Esophagus squamous epithelium (tissue), 5 donors: ENCODE results near the gene SEMA4C. TPM values are rescaled to one million over a fixed set of nuclear protein-coding genes. Genes with fewer than 3 reads are reported as not detected.

Experiments used
- DNase-seq: peaks from one replicate; lab custom pipeline; 2025; lab: John Stamatoyannopoulos, UW
- H3K27ac ChIP-seq, 4 donors: fragments of 200-600 bp; sonication (generic); one replicate each; pipeline ENCODE4 v1.5.1; 2016 to 2019; ENCODE audit warnings: mild to moderate bottlenecking in 1 of 4
- H3K27me3 ChIP-seq, 4 donors: fragments of 200-600 bp; sonication (generic); 1 replicate in 3 of 4; 2 replicates in 1 of 4; pipeline versions ENCODE4 v1.5.1 to v1.6.0; 2017 to 2021; ENCODE audit warnings: antibody characterized with exemption in 1 of 4
- H3K36me3 ChIP-seq, 3 donors: fragments of 200-600 bp; sonication (generic); one replicate each; pipeline ENCODE4 v1.5.1; 2016 to 2019
- H3K4me1 ChIP-seq, 3 donors: fragments of 200-600 bp; sonication (generic); one replicate each; pipeline ENCODE4 v1.5.1; 2017 to 2019
- H3K4me3 ChIP-seq, 4 donors: fragments of 200-600 bp; sonication (generic); 1 replicate in 3 of 4; 2 replicates in 1 of 4; pipeline ENCODE4 v1.5.1; 2016 to 2019; ENCODE audit warnings: mild to moderate bottlenecking in 2 of 4, moderate library complexity in 1 of 4
- H3K9me3 ChIP-seq, 3 donors: fragments of 200-600 bp; sonication (generic); one replicate each; pipeline ENCODE4 v1.5.1; 2016 to 2019
- POLR2A ChIP-seq, 4 donors: fragments of 450-650 bp; IDR thresholded peaks; one replicate each; pipeline ENCODE4 v1.6.1; 2017; ENCODE audit warnings: antibody characterized with exemption in 4 of 4, mild to moderate bottlenecking in 4 of 4, moderate library complexity in 3 of 4
- WGBS, 2 donors: methylation state at CpG; one replicate each; pipeline ENCODE4 v1.1.5; 2018; 5-methylcytosine and 5-hydroxymethylcytosine counted together
- intact Hi-C: fragments of 100-400 bp; cut with DNase I; formaldehyde crosslinking; loops from one replicate; pipeline ENCODE4 v1.15.0; 2022
- total RNA-seq, 4 donors: library from RNA; depleted of rRNA; stranded (reverse); fragments of >200 nt; gene quantifications; one replicate each; pipeline ENCODE4 v1.1.0, GENCODE V29; 2016
- TF ChIP-seq, protein P1 (sequence below), 6 experiments: fragments of 450-650 bp in 4 of 6; fragments of 200-600 bp in 2 of 6; sonication (generic) in 2 of 6; IDR thresholded peaks; one replicate each; pipeline ENCODE4 v1.5.1; 2016 to 2019; ENCODE audit warnings: antibody characterized with exemption in 6 of 6, mild to moderate bottlenecking in 4 of 6, moderate library complexity in 4 of 6
- donor health status: DM: yes; HTN: yes; CAD: no.

Gene SEMA4C
- total RNA-seq, 4 donors from 2014 or later = 7.4 to 23.8 (median 12.8) TPM

- DNase-seq = no peak
- H3K36me3 ChIP-seq = peaks cover 28 to 93% (median 29%) of the 10 kb centered on the region in 3 donors
- WGBS, 2 donors = 92 to 96% methylated on average over 9 to 15 of the region's 22 CpGs
- H3K4me1 ChIP-seq = peaks cover 0 to 17% (median 0%) of the 10 kb centered on the region in 3 donors
- H3K4me3 ChIP-seq = no peak overlapping the region
- H3K9me3 ChIP-seq = no peaks in the 10 kb centered on the region
- TF ChIP-seq, protein P1, sequence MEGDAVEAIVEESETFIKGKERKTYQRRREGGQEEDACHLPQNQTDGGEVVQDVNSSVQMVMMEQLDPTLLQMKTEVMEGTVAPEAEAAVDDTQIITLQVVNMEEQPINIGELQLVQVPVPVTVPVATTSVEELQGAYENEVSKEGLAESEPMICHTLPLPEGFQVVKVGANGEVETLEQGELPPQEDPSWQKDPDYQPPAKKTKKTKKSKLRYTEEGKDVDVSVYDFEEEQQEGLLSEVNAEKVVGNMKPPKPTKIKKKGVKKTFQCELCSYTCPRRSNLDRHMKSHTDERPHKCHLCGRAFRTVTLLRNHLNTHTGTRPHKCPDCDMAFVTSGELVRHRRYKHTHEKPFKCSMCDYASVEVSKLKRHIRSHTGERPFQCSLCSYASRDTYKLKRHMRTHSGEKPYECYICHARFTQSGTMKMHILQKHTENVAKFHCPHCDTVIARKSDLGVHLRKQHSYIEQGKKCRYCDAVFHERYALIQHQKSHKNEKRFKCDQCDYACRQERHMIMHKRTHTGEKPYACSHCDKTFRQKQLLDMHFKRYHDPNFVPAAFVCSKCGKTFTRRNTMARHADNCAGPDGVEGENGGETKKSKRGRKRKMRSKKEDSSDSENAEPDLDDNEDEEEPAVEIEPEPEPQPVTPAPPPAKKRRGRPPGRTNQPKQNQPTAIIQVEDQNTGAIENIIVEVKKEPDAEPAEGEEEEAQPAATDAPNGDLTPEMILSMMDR (IDR thresholded peaks at IDR 0.05) = no peak
- no peak for TF ChIP-seq POLR2A (IDR thresholded peaks at IDR 0.05)
- H3K27ac ChIP-seq = no peak overlapping the region
- H3K27me3 ChIP-seq = no peaks in the 10 kb centered on the region
- intact Hi-C loops = no loop called here
Measured at GRCh38 chr2:96826546-96827278, 43.2 kb downstream of the SEMA4C start.

GRCh38 chr2:96825057-96825456 lies 44.8 kb downstream of the SEMA4C start:
- Histone ChIP-seq H3K9me3 (no peaks in the 10 kb centered on the region), H3K27me3 (no peaks in the 10 kb centered on the region), H3K36me3 (peaks cover 26 to 77% (median 32%) of the 10 kb centered on the region in 3 donors), H3K4me3 (no peak overlapping the region), H3K27ac (no peak overlapping the region), H3K4me1 (peaks cover 0 to 32% (median 3%) of the 10 kb centered on the region in 3 donors)
- WGBS, 2 donors = 83 to 90% methylated on average over 2 to 11 of the region's 14 CpGs
- no peak for TF ChIP-seq POLR2A (IDR thresholded peaks at IDR 0.05)
- TF ChIP-seq, protein P1 (IDR thresholded peaks at IDR 0.05) = no peak
- no peak for DNase-seq
- intact Hi-C loops = no loop called here

DNA sequence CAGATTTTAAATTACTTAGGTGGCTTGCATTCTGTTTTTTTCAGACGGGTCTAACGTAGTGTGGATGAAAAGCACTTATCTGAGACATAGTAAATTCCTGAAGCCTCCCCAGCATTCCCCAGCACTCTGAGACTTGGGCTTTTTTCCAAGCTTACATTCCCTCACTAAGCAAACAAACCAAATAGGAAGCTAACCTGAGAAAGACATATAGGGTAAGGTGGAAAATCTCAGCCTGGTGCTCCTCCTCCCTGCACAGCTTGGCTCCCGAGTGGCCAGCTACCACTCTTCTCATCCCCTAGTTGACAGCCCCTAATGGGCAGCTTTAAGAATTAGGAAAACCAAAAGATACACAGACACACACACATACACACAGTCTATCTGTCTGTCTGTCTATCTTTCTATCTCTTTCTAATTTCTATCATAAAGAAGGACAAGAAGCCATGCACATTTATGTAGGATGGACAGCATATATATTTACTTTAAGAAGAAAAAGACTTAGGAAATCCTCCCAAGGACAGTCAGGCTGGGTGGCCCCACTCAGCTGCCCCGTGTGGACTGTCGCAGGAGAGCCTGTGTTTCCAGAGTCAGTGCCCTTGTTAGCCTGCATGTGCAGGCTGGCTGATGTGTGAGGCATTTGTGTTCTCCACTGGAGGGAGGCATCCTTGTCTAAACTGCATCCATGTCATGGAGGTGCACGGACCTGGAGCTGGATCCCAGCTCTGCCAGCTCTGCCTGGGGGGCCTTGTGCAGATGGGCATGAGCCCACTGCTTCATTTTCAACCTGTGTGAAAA lies 45.6 kb downstream of the SEMA4C start:
- 73 to 75% methylated on average over 5 to 6 of the region's 6 CpGs for WGBS, 2 donors
- Histone ChIP-seq H3K27ac (no peak overlapping the region), H3K36me3 (peaks cover 24 to 75% (median 25%) of the 10 kb centered on the region in 3 donors), H3K27me3 (no peaks in the 10 kb centered on the region), H3K9me3 (no peaks in the 10 kb centered on the region), H3K4me1 (peaks cover 7 to 40% (median 7%) of the 10 kb centered on the region in 3 donors), H3K4me3 (no peak overlapping the region)
- no peak for DNase-seq
- TF ChIP-seq, protein P1 (IDR thresholded peaks at IDR 0.05) = no peak
- no peak for TF ChIP-seq POLR2A (IDR thresholded peaks at IDR 0.05)
- intact Hi-C loops = no loop called here

- WGBS, 2 donors = 75 to 80% methylated on average over 2 of the region's 11 CpGs
- no peaks in the 10 kb centered on the region for H3K27me3 ChIP-seq
- H3K4me1 ChIP-seq = peaks cover 11 to 51% (median 18%) of the 10 kb centered on the region in 3 donors
- DNase-seq = no peak
- peak overlapping the region in 1 of 4 donors; percentile 42 for H3K27ac ChIP-seq
- H3K4me3 ChIP-seq = no peak overlapping the region
- H3K9me3 ChIP-seq = no peaks in the 10 kb centered on the region
- TF ChIP-seq POLR2A (IDR thresholded peaks at IDR 0.05) = no peak
- TF ChIP-seq, protein P1 (IDR thresholded peaks at IDR 0.05) = no peak
- H3K36me3 ChIP-seq = peaks cover 16 to 73% (median 21%) of the 10 kb centered on the region in 3 donors
- intact Hi-C loops = no loop called here
Measured at GRCh38 chr2:96823198-96823597, 46.7 kb downstream of the SEMA4C start.

DNA sequence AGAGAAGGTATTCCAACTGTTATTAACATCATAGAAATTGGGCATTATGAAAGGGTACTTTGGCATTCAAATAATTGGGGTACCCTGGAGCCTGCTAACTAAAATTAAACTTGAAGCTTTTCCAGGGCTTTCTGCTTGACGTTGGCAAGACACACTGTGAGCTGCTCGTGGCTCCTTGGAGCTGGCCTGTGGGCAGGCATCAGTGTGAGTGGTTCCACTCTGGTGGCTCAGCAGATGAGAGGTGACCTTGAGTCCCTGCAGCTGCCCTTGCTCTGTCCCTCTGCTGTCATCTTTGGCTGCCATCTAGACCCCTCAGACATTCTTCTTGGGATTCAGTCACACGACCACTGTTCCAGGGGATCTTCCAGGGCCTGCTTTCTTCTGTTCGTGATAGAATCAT lies 47.1 kb downstream of the SEMA4C start:
- Histone ChIP-seq H3K9me3 (no peaks in the 10 kb centered on the region), H3K4me1 (peaks cover 13 to 55% (median 22%) of the 10 kb centered on the region in 3 donors), H3K36me3 (peaks cover 12 to 69% (median 17%) of the 10 kb centered on the region in 3 donors), H3K27me3 (no peaks in the 10 kb centered on the region), H3K27ac (peak overlapping the region in 1 of 4 donors; percentile 42), H3K4me3 (no peak overlapping the region)
- TF ChIP-seq, protein P1 (IDR thresholded peaks at IDR 0.05) = no peak
- TF ChIP-seq POLR2A (IDR thresholded peaks at IDR 0.05) = no peak
- 58 to 76% methylated on average over 3 to 4 of the region's 4 CpGs for WGBS, 2 donors
- intact Hi-C loops = no loop called here
- DNase-seq = no peak
